Panc1 (cell line): Measurements from ENCODE around the gene OR2A5. TPM values are rescaled to one million over a fixed set of nuclear protein-coding genes. Genes with fewer than 3 reads are reported as not detected.

Experiments
- ATAC-seq: fragments of 200-7000 bp; cut with Tn5 transposase; 2 replicates; pipeline ENCODE4 v1.9.1; 2020; ENCODE audit warnings: mild to moderate bottlenecking, moderate library complexity
- BruUV-seq: library from RNA; stranded (reverse); fragments of 400-500 nt; replicated peaks from 2 replicates; lab custom pipeline; 2021; lab: Mats Ljungman, UMichigan
- CTCF ChIA-PET: fragments of 300-600 bp; sonication (Branson Sonifier 250); formaldehyde crosslinking; loops from one replicate; lab custom pipeline; 2022; ENCODE audit warnings: antibody characterized with exemption; lab: Charles Lee
- POLR2A ChIA-PET: fragments of 300-600 bp; sonication (Branson Sonifier 250); formaldehyde crosslinking; loops from one replicate; lab custom pipeline; 2022; ENCODE audit warnings: antibody characterized with exemption; lab: Charles Lee
- DNase-seq: peaks from one replicate; pipeline ENCODE4 v3.0.0-alpha.2; 2010; ENCODE audit warnings: low read depth, low spot score
- H3K27ac ChIP-seq: 2 replicates; pipeline ENCODE4 v1.5.1; 2011; ENCODE audit warnings: mild to moderate bottlenecking, low read length, inconsistent platforms
- H3K27me3 ChIP-seq: fragments of 200-500 bp; sonication (Bioruptor generic); 2 replicates; pipeline ENCODE4 v1.6.0; 2014; ENCODE audit warnings: low read length, inconsistent platforms; ENCODE audit not compliant: control insufficient read depth, insufficient read depth
- H3K36me3 ChIP-seq: fragments of 200-500 bp; sonication (Bioruptor generic); 2 replicates; pipeline ENCODE4 v1.5.1; 2014; ENCODE audit warnings: inconsistent platforms, mild to moderate bottlenecking, low read length, moderate library complexity; ENCODE audit not compliant: control insufficient read depth, insufficient read depth
- H3K4me1 ChIP-seq: 2 replicates; pipeline ENCODE4 v1.5.1; 2011; ENCODE audit warnings: inconsistent platforms, mild to moderate bottlenecking, low read length, moderate library complexity; ENCODE audit not compliant: control insufficient read depth, insufficient read depth
- H3K4me3 ChIP-seq, 2 experiments: 2 replicates each; pipeline ENCODE4 v1.5.1; 2011 to 2012; ENCODE audit warnings: low read depth in 2 of 2, low read length in 2 of 2, mild to moderate bottlenecking in 2 of 2, inconsistent platforms in 1 of 2, moderate library complexity in 1 of 2
- H3K9me3 ChIP-seq: fragments of 200-500 bp; sonication (Bioruptor generic); 2 replicates; pipeline ENCODE4 v1.5.1; 2014; ENCODE audit warnings: low read depth, mild to moderate bottlenecking, inconsistent platforms, low read length, moderate library complexity; ENCODE audit not compliant: control insufficient read depth, insufficient read depth
- POLR2AphosphoS5 ChIP-seq: IDR thresholded peaks from 2 replicates; pipeline ENCODE4 v1.6.1; 2012; ENCODE audit warnings: mild to moderate bottlenecking, low read depth, low read length, moderate library complexity
- SIN3A ChIP-seq: IDR thresholded peaks from 2 replicates; pipeline ENCODE4 v1.6.1; 2012; ENCODE audit warnings: low read depth, mild to moderate bottlenecking, low read length, moderate library complexity, borderline replicate concordance; ENCODE audit not compliant: insufficient read depth
- TCF7L2 ChIP-seq: IDR thresholded peaks from 2 replicates; pipeline ENCODE4 v1.6.1; 2011; ENCODE audit warnings: mild to moderate bottlenecking, low read depth, low read length, inconsistent platforms
- in situ Hi-C: cut with HindIII; loops from 2 replicates; pipeline ENCODE4 v1.10.0; 2016; ENCODE audit warnings: low sequenced_read_pairs, low pct_unique_long_range_greater_than_20kb
- intact Hi-C: fragments of 100-400 bp; cut with micrococcal nuclease; formaldehyde crosslinking; loops from one replicate; pipeline ENCODE4 v1.10.0; 2022; ENCODE audit not compliant: unreplicated experiment
- total RNA-seq: library from RNA; stranded (reverse); gene quantifications from one replicate; pipeline ENCODE4 v1.2.1, GENCODE V29; 2021; ENCODE audit not compliant: unreplicated experiment
- TF ChIP-seq, protein P1 (sequence below): fragments of 450-650 bp; IDR thresholded peaks from 2 replicates; pipeline ENCODE4 v1.5.1; 2017; ENCODE audit warnings: mild to moderate bottlenecking
- TF ChIP-seq, protein P2 (sequence below), 2 experiments: IDR thresholded peaks; 2 replicates each; pipeline ENCODE4 v1.6.1; 2011 to 2012; ENCODE audit warnings: low read depth in 2 of 2, control low read depth in 1 of 2, low read length in 1 of 2, mild to moderate bottlenecking in 1 of 2, moderate library complexity in 1 of 2; ENCODE audit not compliant: insufficient read depth in 1 of 2

OR2A5 gene
- total RNA-seq, 1 experiment from 2014 or later: not detected

DNA sequence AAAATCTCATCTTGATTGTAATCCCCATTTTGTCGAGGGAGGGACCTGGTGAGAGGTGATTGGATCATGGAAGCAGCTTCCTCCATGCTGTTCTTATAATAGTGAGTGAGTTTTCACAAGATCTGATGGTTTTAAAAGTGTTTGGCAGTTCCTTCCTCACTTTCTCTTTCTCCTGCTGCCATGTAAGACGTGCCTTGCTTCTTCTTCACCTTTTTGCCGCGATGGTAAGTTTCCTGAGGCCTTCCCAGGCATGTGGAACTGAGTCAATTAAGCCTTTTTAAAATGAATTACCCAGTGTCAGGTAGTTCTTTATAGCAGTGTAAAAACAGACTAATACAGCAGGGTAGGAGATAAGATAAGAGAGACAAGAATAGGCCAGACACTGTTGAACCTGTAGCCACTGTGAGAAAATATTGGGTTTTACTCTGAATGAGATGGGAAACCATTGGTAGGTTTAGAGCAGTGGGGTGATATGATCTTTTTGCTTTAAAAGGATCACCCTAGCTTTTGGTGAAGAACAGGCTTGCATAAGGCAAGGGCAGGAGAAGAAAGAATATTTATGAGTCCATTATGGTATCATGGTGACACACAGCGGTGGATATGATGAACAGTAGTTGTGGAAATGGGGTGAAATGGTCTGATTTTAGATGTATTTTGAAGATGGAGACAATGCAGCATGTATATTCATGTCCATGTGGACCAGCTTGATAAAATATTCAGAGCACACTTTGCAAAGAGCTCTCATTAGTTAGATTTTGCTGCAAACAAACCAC, 37.1 kb upstream of the OR2A5 start:
- CTCF ChIA-PET: no interaction called here
- POLR2A ChIA-PET: no interaction called here
- ATAC-seq: no peak

DNA sequence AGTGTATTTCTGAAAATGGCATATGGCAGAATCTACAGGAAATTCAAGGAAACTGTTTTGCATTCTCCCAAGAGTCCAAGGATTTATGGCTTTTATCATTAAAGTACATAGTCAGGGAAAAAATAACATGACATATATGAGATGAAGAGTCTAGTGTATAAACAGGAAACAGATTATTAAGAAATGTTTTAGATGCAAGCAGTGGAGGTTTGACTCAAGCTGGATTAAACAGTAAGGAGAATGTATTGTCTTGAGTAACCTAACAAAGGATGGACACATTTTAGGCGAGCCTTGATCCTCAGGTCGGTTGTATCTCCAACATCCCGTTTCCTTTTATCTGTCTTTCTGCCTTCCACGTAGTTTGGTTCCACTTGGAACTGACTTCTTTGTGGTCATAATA, 30.7 kb upstream of the OR2A5 start:
- DNase-seq (no peak), ATAC-seq (no peak)
- ChIA-PET POLR2A (no interaction called here), CTCF (no interaction called here)
- Histone ChIP-seq H3K27me3 (no peaks in the 10 kb centered on the region), H3K4me3 (no peak overlapping the region), H3K4me1 (no peaks in the 10 kb centered on the region), H3K27ac (no peak overlapping the region), H3K36me3 (no peaks in the 10 kb centered on the region), H3K9me3 (no peaks in the 10 kb centered on the region)
- TF ChIP-seq TCF7L2: no peak
- TF ChIP-seq, protein P1, sequence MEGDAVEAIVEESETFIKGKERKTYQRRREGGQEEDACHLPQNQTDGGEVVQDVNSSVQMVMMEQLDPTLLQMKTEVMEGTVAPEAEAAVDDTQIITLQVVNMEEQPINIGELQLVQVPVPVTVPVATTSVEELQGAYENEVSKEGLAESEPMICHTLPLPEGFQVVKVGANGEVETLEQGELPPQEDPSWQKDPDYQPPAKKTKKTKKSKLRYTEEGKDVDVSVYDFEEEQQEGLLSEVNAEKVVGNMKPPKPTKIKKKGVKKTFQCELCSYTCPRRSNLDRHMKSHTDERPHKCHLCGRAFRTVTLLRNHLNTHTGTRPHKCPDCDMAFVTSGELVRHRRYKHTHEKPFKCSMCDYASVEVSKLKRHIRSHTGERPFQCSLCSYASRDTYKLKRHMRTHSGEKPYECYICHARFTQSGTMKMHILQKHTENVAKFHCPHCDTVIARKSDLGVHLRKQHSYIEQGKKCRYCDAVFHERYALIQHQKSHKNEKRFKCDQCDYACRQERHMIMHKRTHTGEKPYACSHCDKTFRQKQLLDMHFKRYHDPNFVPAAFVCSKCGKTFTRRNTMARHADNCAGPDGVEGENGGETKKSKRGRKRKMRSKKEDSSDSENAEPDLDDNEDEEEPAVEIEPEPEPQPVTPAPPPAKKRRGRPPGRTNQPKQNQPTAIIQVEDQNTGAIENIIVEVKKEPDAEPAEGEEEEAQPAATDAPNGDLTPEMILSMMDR: no peak
- no peak for TF ChIP-seq SIN3A
- TF ChIP-seq, protein P2, sequence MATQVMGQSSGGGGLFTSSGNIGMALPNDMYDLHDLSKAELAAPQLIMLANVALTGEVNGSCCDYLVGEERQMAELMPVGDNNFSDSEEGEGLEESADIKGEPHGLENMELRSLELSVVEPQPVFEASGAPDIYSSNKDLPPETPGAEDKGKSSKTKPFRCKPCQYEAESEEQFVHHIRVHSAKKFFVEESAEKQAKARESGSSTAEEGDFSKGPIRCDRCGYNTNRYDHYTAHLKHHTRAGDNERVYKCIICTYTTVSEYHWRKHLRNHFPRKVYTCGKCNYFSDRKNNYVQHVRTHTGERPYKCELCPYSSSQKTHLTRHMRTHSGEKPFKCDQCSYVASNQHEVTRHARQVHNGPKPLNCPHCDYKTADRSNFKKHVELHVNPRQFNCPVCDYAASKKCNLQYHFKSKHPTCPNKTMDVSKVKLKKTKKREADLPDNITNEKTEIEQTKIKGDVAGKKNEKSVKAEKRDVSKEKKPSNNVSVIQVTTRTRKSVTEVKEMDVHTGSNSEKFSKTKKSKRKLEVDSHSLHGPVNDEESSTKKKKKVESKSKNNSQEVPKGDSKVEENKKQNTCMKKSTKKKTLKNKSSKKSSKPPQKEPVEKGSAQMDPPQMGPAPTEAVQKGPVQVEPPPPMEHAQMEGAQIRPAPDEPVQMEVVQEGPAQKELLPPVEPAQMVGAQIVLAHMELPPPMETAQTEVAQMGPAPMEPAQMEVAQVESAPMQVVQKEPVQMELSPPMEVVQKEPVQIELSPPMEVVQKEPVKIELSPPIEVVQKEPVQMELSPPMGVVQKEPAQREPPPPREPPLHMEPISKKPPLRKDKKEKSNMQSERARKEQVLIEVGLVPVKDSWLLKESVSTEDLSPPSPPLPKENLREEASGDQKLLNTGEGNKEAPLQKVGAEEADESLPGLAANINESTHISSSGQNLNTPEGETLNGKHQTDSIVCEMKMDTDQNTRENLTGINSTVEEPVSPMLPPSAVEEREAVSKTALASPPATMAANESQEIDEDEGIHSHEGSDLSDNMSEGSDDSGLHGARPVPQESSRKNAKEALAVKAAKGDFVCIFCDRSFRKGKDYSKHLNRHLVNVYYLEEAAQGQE (IDR thresholded peaks at IDR 0.05; ENCODE audit: insufficient read depth in 1 of 2, low read depth in 2 of 2, low read length in 1 of 2): no peak
- no peak for TF ChIP-seq POLR2AphosphoS5
- intact Hi-C loops (no loop called here), in situ Hi-C loops (no loop called here)
- BruUV-seq: no TSS peak

More for the DNA sequence above, 37.1 kb upstream of the OR2A5 start:
- H3K27ac ChIP-seq: no peak overlapping the region
- H3K9me3 ChIP-seq: no peaks in the 10 kb centered on the region
- no peak overlapping the region for H3K4me3 ChIP-seq
- no peaks in the 10 kb centered on the region for H3K27me3 ChIP-seq
- no peaks in the 10 kb centered on the region for H3K4me1 ChIP-seq
- BruUV-seq: no TSS peak
- intact Hi-C loops: no loop called here
- no peak for DNase-seq
- in situ Hi-C loops: no loop called here
- H3K36me3 ChIP-seq: no peaks in the 10 kb centered on the region
- TF ChIP-seq, protein P2 (IDR thresholded peaks at IDR 0.05; ENCODE audit: insufficient read depth in 1 of 2, low read depth in 2 of 2, low read length in 1 of 2): no peak
- TF ChIP-seq, protein P1: peak; percentile 27; the same call in 1 of the 2 replicates
- no peak for TF ChIP-seq TCF7L2
- TF ChIP-seq POLR2AphosphoS5: no peak
- TF ChIP-seq SIN3A: no peak
